CD4-positive, alpha-beta T cell treated with Interleukin-2 at 100 ng/mL for 4 hours (primary cell): ENCODE data around the gene DPH7.
A peak's percentile ranks its signal among the peaks of the same experiment; 100 is the strongest.
"Not testable (repeated sequence)": the region's sequence is repeated elsewhere in the genome, so short reads cannot be mapped to it uniquely, and the experiment has no call there.

Experiments
- DNase-seq: peaks from one replicate; pipeline ENCODE4 v3.0.0-alpha.2; 2020; ENCODE audit warnings: low spot score

The DPH7 gene

GRCh38 chr9:137578518-137579258, at the start of gene DPH7:
DPH7 (minus strand) TSS chr9:137578925; CDS start chr9:137578777, 148 bp downstream.
- peak; percentile 95 for DNase-seq

- not testable (repeated sequence) for DNase-seq
Observed at GRCh38 chr9:137627406-137627805, 48.7 kb upstream of the DPH7 start.

DNA sequence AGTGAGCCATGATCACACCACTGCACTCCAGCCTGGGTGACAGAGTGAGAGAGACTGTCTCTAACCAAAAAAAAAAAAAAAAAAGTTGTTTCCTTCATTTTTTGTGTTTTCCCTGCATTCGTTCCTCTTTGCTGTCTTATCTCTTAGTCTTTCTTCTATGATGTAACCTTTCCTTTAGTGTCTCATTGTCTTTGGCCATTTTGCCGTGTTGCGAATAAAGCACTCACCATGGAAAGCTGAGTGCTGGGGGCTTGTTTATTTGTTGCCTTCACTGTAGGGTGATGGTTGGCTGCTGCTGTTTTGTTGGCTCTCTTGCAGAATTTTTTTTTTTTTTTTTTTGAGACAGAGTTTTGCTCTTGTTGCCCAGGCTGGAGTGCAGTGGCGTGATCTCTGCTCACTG, 47.7 kb upstream of the DPH7 start:
- DNase-seq, result no peak

DNA sequence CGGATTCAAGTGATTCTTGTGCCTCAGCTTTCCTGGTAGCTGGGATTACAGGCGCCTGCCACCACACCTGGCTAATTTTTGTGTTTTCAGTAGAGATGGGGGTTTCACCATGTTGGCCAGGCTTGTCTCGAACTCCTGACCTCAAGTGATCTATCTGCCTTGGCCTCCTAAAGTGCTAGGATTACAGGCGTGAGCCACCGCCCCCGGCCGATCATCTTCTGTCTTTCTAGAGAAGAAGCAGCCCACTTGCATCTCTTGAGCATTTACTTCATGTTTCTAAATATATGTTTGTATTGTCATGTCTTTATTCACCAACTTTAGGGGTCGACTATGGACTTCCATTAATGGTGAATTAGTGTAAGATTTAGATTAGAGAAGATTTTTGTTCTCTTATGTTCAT, 43.5 kb upstream of the DPH7 start:
- not testable (repeated sequence) for DNase-seq

- no peak for DNase-seq
Observed at GRCh38 chr9:137621131-137621757, 42.5 kb upstream of the DPH7 start.

GRCh38 chr9:137620581-137620980, 41.9 kb upstream of the DPH7 start:
- DNase-seq, result no peak

GRCh38 chr9:137620048-137620405, 41.3 kb upstream of the DPH7 start:
- DNase-seq, result no peak

DNA sequence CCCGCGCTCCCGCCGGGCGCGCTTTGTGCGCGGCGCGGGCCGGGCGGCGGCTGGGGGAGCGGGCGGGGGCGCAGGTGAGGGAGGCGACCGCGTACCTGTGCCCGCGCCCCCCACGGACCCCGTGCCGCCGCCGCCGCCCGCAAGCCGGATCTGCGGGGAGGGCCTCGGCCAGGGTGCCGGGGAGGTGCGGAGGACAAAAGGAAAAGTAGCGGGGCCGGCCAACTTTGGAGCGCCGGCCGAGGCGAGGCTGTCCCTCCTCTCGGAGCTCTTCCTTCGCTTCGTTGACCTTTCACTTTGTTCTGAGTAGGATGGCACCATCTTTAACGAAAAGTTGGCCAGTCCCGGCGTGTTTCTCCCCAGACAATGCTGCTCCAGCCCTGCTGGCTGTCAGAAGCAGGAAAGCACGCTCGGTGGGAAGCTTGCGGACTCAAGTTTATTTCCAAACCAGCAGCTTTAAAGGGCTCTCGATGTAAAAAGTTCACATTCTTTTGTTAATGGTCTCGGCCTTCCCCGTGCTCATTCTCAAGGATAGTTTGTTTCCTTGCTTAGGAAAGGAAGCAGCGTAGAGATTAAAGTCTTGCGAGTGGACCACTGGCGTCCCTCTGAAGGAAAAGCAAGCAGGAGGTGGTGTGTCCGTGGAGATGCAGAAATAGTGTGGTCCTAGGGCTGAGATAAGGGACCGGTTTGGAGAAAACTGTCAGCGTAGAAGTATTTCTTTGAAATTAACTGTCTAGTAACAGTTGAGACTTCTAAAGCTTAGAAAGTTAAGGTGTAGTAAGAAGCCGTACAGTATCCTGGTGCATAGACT, 40.7 kb upstream of the DPH7 start:
- DNase-seq, result peak; percentile 22

- DNase-seq, result peak; percentile 89
Observed at GRCh38 chr9:137618105-137619067, 39.7 kb upstream of the DPH7 start, which contains the start of gene EHMT1. EHMT1 (plus strand) TSS chr9:137619005; CDS start chr9:137619029, 24 bp downstream.

- DNase-seq, result no peak
Observed at GRCh38 chr9:137615387-137615871, 36.7 kb upstream of the DPH7 start.

DNA sequence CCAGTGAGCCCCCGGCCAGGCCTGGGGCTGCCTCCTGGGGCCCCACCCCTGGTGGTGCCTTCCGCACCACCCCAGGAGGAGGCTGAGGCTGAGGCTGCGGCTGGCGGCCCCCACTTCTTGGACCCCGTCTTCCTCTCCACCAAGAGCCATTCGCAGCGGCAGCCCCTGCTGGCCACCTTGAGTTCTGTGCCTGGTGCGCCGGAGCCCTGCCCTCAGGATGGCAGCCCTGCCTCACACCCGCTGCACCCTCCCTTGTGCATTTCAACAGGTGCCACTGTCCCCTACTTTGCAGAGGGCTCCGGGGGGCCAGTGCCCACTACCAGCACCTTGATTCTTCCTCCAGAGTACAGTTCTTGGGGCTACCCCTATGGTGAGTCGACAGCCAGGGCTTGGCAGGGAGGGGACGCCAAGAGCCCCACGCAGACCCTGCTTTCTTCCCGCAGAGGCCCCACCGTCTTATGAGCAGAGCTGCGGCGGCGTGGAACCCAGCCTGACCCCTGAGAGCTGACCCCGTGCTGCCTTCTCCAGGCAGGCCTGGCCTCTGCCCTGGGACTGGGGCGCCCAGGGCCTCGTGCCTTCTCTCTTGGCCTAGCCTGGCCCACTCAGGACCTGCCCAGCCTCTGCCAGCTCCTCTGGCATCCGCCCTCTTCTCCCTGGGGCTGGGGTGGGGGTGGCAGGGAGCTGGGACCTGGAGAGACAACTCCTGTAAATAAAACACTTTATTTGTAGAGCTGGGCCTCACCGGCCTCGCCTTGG, 36.1 kb upstream of the DPH7 start:
- no peak for DNase-seq

GRCh38 chr9:137613738-137614523, 35.2 kb upstream of the DPH7 start:
- no peak for DNase-seq

- DNase-seq, result no peak
Observed at GRCh38 chr9:137613259-137613658, 34.5 kb upstream of the DPH7 start.

DNA sequence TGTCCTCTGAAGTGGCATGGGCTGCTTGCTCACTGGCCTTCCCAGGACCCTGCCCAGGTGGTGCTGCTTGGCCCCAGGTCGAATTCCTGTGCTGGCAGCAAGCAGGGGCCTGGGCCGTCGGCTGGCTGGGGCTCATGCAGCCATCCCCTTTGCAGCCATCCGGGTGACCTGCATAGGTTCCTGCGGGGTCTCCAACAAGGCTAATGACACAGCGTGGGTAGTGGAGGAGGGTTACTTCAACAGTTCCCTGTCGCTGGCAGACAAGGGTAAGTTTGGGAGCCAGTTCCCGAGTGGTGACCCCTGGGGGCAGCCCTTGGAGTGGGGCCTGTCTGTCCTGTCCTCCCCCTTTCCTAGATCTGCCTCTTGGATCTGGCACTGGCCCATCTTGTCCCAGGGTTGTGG, 34.0 kb upstream of the DPH7 start:
- no peak for DNase-seq

- DNase-seq, result peak; percentile 57
Observed at GRCh38 chr9:137611623-137612609, 33.2 kb upstream of the DPH7 start.

DNA sequence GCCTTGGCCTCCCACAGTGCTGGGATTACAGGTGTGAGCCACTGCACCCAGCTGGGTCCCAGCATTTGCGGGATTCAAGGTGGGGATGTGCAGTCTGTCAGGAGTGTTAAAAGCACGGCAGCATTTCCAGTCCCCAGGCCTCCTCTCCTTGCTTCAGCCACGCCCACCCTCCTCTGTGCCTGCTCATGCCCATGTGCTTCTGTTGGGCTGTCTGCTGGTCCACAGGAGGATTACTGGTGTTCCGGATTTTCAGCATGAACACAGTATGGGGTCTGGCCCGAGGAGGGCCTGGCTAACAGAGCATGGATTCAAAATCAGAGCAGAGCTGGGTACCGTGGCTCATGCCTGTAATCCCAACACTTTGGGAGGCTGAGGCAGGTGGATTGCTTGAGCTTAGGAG, 32.2 kb upstream of the DPH7 start:
- DNase-seq, result no peak

DNA sequence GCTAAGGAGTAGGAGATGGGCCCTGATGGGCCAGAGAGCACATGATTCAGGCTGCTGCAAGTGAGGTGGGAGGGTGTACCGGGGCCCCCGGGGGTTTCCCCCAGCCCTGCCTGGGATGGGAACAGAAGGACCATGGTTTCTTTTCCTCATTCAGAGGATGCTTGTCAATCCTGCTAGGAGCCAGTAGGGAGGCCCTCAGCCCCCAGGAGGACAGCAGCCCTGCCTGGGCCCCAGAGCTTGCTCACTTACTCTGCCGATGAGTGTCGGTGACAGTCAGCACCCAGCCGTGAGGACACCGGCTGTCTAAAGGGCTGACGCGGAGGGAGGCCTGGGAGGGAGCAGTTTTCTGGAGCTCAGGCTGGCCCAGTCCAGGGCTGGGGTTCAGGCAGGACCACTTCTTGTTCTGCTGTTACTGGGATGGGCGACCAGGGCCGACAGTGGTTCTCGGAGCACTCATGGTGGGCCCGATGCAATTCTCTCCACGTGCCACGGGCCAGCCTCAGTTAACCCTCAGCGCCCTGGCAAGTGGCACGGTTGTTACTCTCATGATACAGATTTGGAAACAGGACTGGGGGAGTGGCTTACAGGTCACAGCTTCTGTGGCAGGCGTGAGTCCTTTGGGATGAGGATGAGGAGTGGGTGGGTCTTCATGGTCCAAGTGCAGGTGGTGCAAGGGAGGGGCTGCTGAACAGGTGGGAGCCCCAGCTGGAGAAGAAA, 28.6 kb upstream of the DPH7 start:
- no peak for DNase-seq

GRCh38 chr9:137606734-137607138, 28.0 kb upstream of the DPH7 start:
- DNase-seq, result no peak
